OCI-LY7 (cell line): Measurements from ENCODE around the gene SLX1A. TPM values are rescaled to one million over a fixed set of nuclear protein-coding genes. Genes with fewer than 3 reads are reported as not detected.

Experiments used
- BruUV-seq: library from RNA; stranded (reverse); fragments of 400-500 nt; replicated peaks from 2 replicates; lab custom pipeline; 2021; lab: Mats Ljungman, UMichigan
- CTCF ChIA-PET: fragments of 300-600 bp; sonication (Branson Sonifier 250); formaldehyde crosslinking; loops from one replicate; lab custom pipeline; 2022; ENCODE audit warnings: antibody characterized with exemption; ENCODE audit not compliant: unreplicated experiment; lab: Charles Lee
- POLR2A ChIA-PET: fragments of 300-600 bp; sonication (Branson Sonifier 250); formaldehyde crosslinking; loops from one replicate; lab custom pipeline; 2022; ENCODE audit warnings: antibody characterized with exemption; lab: Charles Lee
- DNase-seq: peaks from one replicate; pipeline ENCODE4 v3.0.0-alpha.2; 2015; ENCODE audit warnings: low spot score
- H2AFZ ChIP-seq: fragments of 200-600 bp; sonication (generic), shearing (Covaris generic); 2 replicates; pipeline ENCODE4 v1.6.1; 2014; ENCODE audit warnings: mild to moderate bottlenecking, antibody characterized with exemption, low read length, moderate library complexity
- H3K27ac ChIP-seq: fragments of 200-600 bp; sonication (generic); 2 replicates; pipeline ENCODE4 v1.5.1; 2014; ENCODE audit warnings: mixed run types, low read depth, mild to moderate bottlenecking, moderate library complexity, low read length, inconsistent platforms; ENCODE audit not compliant: poor library complexity, severe bottlenecking
- H3K36me3 ChIP-seq: fragments of 200-600 bp; sonication (generic); 2 replicates; pipeline ENCODE4 v1.6.1; 2014; ENCODE audit warnings: mild to moderate bottlenecking, antibody characterized with exemption, low read length, moderate library complexity, mixed read lengths; ENCODE audit not compliant: insufficient read depth
- H3K4me1 ChIP-seq: fragments of 200-600 bp; sonication (generic); 2 replicates; pipeline ENCODE4 v1.5.1; 2014; ENCODE audit warnings: mild to moderate bottlenecking, low read length; ENCODE audit not compliant: insufficient read depth, poor library complexity, severe bottlenecking
- H3K4me2 ChIP-seq: fragments of 200-600 bp; sonication (generic); 2 replicates; pipeline ENCODE4 v1.6.1; 2014; ENCODE audit warnings: mild to moderate bottlenecking, low read length
- H3K4me3 ChIP-seq: fragments of 200-600 bp; sonication (generic); 2 replicates; pipeline ENCODE4 v1.5.1; 2014; ENCODE audit warnings: mild to moderate bottlenecking, low read depth, low read length; ENCODE audit not compliant: poor library complexity, severe bottlenecking
- H3K79me2 ChIP-seq: fragments of 200-600 bp; sonication (generic); 2 replicates; pipeline ENCODE4 v1.6.1; 2016; ENCODE audit warnings: low read depth, mild to moderate bottlenecking, low read length, moderate library complexity, mixed read lengths; ENCODE audit not compliant: insufficient read depth
- H3K9me2 ChIP-seq: fragments of 200-600 bp; sonication (generic); 2 replicates; pipeline ENCODE4 v1.6.1; 2016; ENCODE audit warnings: mild to moderate bottlenecking, low read length, mixed read lengths; ENCODE audit not compliant: insufficient read depth
- H3K9me3 ChIP-seq: fragments of 200-600 bp; sonication (generic); 2 replicates; pipeline ENCODE4 v1.6.1; 2014; ENCODE audit warnings: mild to moderate bottlenecking, mixed run types, low read length, mixed read lengths
- H4K20me1 ChIP-seq: fragments of 200-600 bp; sonication (generic); 2 replicates; pipeline ENCODE4 v1.6.1; 2014; ENCODE audit warnings: mild to moderate bottlenecking, antibody characterized with exemption, low read length, moderate library complexity, mixed read lengths; ENCODE audit not compliant: insufficient read depth
- CTCF ChIP-seq: fragments of 200-600 bp; sonication (generic); conservative IDR thresholded peaks from 2 replicates; pipeline ENCODE4 v1.5.1; 2014; ENCODE audit warnings: mild to moderate bottlenecking, antibody characterized with exemption, low read length, moderate library complexity, mixed read lengths
- EZH2phosphoT487 ChIP-seq: fragments of 200-600 bp; sonication (generic); IDR thresholded peaks from 2 replicates; pipeline ENCODE4 v1.6.1; 2018; ENCODE audit warnings: low read depth, borderline replicate concordance, mild to moderate bottlenecking, mixed run types, antibody characterized with exemption, low read length, moderate library complexity, mixed read lengths
- intact Hi-C: fragments of 100-400 bp; cut with micrococcal nuclease; formaldehyde crosslinking; loops from one replicate; pipeline ENCODE4 v1.10.0; 2022; ENCODE audit not compliant: unreplicated experiment
- total RNA-seq, 2 experiments: library from RNA; depleted of rRNA in 1 of 2; stranded (reverse); fragments of >200 nt in 1 of 2; shearing (Covaris generic) in 1 of 2; gene quantifications; 2 replicates each; pipeline ENCODE4 v1.2.3, GENCODE V29; 2014 to 2022

SLX1A gene
- total RNA-seq, 2 experiments from 2014 or later: 81.9 to 84.1 TPM

DNA sequence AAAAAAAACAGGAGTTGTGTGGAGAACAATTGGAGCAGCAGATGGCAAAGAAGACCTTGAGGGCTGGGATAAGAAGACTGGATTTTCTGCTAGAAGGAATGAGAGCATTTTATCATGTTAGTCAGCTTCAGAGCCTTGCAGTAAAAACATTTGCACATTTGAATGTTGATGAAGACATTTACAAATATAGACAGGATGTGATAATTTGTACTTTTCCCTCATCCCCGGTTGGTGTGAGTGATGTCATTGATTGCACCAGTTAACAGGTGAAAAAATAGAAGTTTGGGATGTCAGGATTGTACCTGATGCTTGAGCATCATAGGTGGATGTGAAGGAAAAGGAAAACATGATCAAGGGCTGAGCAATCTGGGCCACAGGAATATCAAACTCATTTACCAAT, 48.0 kb upstream of the SLX1A start:
- Histone ChIP-seq H3K4me1 (peaks cover 5% of the 10 kb centered on the region), H3K79me2 (no peaks in the 10 kb centered on the region), H3K4me2 (no peak overlapping the region), H3K36me3 (no peaks in the 10 kb centered on the region), H3K4me3 (no peak overlapping the region), H4K20me1 (no peaks in the 10 kb centered on the region), H3K27ac (no peak overlapping the region), H3K9me3 (peaks cover 13% of the 10 kb centered on the region), H2AFZ (no peak overlapping the region), H3K9me2 (no peaks in the 10 kb centered on the region)
- intact Hi-C loops: no loop called here
- DNase-seq: no peak
- TF ChIP-seq CTCF (no peak), EZH2phosphoT487 (no peak)
- CTCF ChIA-PET: no interaction called here
- no TSS peak for BruUV-seq
- POLR2A ChIA-PET: no interaction called here

DNA sequence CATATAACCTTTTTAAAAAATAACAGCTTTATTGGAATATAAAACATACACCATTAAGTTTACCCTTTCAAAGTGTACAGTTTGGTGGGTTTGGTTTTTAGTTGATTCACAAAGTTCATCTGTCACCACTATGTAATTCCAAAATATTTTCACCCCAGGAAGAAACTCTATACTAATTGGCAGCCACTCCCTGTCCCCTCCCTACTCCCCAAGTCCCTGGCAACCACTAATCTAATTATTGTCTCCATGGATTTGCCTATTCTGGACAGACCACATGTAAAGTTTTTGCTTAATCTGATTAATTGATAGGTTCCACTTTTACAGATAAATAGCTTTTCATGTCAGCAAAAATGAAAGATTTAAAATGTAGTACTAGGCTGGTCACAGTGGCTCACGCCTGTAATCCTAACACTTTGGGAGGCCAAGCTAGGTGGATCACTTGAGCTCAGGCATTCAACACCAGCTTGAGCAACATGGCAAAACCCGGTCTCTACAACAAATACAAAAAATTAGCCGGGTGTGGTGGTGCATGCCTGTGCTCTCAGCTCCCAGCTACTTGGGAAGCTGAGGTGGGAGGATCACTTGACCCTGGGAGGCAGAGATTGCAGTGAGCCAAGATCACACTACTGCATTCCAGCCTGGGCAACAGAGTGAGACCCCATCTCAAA, 45.7 kb upstream of the SLX1A start:
- no peak for TF ChIP-seq CTCF
- TF ChIP-seq EZH2phosphoT487: no peak
- no peaks in the 10 kb centered on the region for H3K79me2 ChIP-seq
- H3K4me2 ChIP-seq: no peak overlapping the region
- BruUV-seq: no TSS peak
- H3K4me3 ChIP-seq: no peak overlapping the region
- no peak overlapping the region for H3K27ac ChIP-seq
- POLR2A ChIA-PET: interaction anchor here (0.6 kb wide), 1 partner anchor 37 kb away, joined by 4 read pairs; no protein-coding TSS in a partner anchor
- peaks cover 13% of the 10 kb centered on the region for H3K9me3 ChIP-seq
- DNase-seq: no peak
- intact Hi-C loops: no loop called here
- no peaks in the 10 kb centered on the region for H4K20me1 ChIP-seq
- H3K36me3 ChIP-seq: no peaks in the 10 kb centered on the region
- peaks cover 5% of the 10 kb centered on the region for H3K4me1 ChIP-seq
- no peaks in the 10 kb centered on the region for H3K9me2 ChIP-seq
- H2AFZ ChIP-seq: no peak overlapping the region
- CTCF ChIA-PET: no interaction called here

DNA sequence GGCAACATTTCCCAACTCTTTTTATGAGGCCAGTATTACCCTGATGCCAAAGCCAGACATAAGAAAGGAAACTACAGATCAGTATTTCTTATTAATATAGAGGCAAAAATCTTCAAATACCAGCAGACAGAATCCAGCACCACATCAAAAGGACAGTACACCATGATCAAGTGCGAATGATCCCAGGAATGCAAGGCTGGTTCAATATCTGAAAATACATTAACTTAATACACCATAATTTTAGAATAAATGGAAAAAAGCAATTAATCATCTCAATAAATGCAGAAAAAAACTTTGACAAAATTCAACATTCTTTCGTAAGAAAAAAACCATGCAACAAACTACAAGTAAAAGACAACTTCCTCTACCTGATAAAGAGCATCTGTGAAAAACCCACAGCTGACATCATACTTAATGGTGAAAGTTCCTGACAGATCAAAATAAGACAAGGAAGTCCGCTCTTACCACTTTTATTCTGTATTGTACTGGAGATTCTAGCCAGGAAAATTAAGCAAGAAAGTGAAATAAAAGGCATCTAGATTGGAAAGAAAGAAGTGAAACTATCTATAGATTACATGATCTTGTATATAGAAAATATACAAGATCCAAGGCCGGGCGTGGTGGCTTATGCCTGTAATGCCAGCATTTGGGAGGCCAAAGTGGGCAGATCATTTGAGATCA, 44.3 kb upstream of the SLX1A start:
- Histone ChIP-seq H2AFZ (no peak overlapping the region), H3K36me3 (no peaks in the 10 kb centered on the region), H3K9me3 (peaks cover 13% of the 10 kb centered on the region), H3K4me1 (no peaks in the 10 kb centered on the region), H4K20me1 (no peaks in the 10 kb centered on the region), H3K4me2 (no peak overlapping the region), H3K79me2 (no peaks in the 10 kb centered on the region), H3K9me2 (no peaks in the 10 kb centered on the region), H3K4me3 (no peak overlapping the region), H3K27ac (no peak overlapping the region)
- ChIA-PET POLR2A (interaction anchor here (0.7 kb wide), 1 partner anchor 11 kb away, joined by 3 read pairs; no protein-coding TSS in a partner anchor), CTCF (no interaction called here)
- TF ChIP-seq EZH2phosphoT487 (no peak), CTCF (no peak)
- no TSS peak for BruUV-seq
- DNase-seq: peak; percentile 15
- intact Hi-C loops: no loop called here
